Inflammatory macrophage (primary cell): ENCODE data around the gene CCDC175.

Experiments used
- DNase-seq, 2 donors: peaks; one replicate each; pipeline ENCODE4 v3.0.0-alpha.2; 2020 to 2022

The CCDC175 gene

GRCh38 chr14:59481871-59482540 is 94.6 kb downstream of the CCDC175 start:
- peak; percentile 30 to 40 for DNase-seq

DNA sequence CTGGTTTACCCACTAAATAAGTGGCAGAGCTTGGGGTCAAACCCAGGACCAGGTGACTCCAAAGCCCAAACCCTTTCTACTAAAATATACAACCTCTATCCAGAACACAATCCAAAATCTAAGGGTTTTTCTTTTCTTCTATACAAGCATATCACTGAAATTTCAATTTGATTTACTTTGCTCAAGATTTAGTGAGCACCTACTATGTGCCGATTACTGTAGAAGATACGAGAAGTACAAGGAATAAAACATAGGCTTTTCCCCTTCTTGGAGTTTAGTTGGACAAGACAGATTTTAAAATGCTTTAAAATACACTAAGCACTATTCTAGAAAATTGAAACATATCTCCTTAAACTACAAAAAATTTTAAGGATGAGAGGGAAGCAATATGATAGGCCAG is 95.2 kb downstream of the CCDC175 start:
- DNase-seq = no peak

DNA sequence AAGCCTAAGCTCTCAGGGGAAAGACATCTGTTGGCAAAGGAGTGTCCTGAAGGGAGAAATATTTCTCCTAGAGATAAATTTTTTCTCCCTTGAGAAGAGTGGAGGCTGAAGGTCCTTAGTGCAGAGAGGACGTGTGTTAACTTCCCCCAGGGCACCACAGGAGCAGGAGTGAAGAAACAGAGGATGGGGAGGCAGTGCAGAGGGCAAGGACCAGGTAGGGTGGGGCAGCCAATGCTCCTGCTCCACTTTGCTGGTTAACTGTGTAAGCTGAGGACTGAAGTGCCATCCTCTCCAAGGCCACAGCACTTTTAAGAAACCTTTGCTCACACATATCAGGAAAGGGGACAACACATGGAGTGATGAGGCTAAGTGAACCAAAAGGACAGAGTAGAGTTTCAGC is 96.4 kb downstream of the CCDC175 start:
- no peak for DNase-seq

DNA sequence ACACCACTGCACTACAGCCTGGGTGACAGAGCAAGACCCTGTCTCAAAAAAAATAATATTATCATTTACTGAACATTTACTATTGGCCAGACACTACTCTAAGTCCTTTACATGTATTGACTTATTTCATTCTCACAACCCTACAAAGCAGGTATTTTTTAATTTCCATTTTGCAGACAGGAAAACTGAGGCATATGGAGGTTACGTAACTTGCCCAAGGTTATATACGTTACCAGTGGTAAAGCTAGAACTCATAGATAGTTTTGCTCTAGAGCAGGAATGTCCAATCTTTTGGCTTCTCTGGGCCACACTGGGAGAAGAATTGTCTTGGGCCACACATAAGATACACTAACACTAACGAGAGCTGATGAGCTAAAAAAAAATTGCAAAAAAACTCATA is 98.1 kb downstream of the CCDC175 start:
- no peak for DNase-seq

DNA sequence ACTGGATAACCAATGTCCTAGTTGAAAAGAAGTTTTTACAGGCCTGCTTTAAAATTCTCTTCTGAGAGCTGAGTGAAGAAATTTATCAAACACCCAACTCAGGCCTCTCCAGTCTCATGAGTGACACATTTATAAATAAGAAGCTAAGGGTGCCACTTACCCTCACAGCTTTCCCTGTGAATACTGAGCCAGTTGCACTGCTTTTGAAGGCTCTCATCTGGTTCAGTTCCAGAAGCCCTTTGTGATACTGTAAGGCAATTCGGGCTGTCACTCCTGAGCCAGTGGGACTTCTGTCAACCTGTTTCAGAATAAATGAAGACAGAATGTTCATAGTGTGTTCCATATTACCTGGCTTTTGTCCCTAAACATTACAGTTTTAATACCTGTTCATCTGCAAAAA is 100.9 kb downstream of the CCDC175 start:
- DNase-seq = no peak

GRCh38 chr14:59474172-59474571 is 102.4 kb downstream of the CCDC175 start:
- no peak for DNase-seq

DNA sequence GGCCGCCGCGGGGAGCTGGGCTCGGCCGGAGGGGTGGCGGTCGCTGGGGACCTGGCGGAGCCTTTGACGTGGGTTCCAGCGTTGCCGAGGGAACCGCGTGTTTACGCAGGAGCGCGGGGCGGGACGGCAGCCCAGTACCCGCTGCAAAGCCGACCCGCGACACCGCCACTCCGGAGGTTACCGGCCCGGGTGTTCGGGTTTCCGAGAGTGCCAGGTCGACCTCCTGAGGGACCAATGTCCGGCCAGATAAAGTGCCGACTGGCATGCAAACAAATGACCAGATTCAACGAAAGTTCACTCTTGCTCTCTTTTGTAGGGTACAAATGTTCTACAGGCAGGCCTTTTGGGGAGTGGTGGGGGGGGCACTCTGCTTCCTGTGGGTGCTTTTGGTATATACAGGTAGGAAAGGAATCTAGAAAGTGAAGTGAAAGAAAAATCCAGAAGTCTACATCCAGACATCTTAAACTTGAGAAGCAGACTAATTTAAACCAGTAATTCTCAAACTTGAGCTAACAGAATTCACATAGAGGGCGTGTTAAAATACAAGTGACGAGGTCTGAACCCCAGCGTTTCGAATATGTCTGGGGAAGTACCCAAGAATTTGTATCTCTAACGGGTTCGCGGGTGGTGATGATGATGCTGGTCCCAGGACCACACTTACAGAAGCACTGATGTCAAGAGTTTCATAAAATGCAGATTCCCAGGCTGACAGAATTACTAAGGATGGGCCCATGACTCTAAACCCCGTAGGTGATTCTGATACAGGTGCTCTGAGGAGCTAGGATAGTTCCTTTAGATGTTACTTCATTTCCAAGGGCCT is 111.1 kb downstream of the CCDC175 start, which contains the start of gene GPR135:
TSS of gene GPR135 (minus strand) at position 65 of the 820 bp plus-strand sequence. CDS start 154 bp downstream, outside the sequence.
- no peak for DNase-seq

DNA sequence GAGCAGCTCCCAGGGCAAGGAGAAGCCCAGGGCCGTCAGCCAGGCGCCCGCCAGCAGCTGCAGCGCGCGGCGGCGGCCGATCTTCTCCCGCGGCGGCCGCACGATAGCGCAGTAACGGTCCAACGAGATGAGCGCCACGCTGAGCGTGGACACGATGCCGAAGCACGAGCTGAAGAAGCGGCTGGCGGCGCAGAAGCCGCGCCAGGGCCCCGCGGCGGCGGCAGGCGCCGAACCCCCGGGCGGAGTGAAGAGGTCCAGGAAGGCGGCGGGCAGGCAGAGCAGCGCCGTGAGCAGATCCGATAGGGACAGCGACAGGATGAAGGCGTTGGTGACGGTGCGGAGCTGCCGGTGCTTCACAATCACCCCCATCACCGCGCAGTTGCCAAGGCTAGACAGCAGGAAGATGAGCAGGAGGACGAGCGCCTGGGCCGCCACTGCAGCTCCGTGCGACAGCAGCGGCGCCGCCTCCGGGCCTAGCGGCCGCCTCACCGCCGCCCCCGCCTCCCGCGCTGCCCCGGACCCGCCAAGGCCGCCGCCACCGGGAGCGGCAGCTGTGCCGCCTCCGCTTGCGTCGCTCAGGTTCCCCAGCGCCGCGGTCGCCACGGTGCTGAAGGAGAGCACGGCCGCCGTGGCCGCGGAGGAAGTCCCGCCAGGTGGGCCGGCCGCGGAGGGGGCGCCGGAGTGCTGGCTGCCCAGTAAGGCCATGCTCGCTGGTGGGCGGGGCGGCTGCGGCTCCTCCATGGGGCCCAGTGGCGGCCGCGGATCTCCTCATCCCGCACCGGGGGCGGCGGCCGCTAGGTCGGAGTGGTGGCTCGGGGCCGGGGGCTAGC is 111.9 kb downstream of the CCDC175 start:
- peak in 1 of 2 donors; percentile 29 for DNase-seq

GRCh38 chr14:59463787-59464485 is 112.7 kb downstream of the CCDC175 start:
- DNase-seq = no peak

- DNase-seq = no peak
These were observed 114.7 kb downstream of the CCDC175 start for GRCh38 chr14:59461891-59462290.

GRCh38 chr14:59460378-59460777 is 116.2 kb downstream of the CCDC175 start:
- no peak for DNase-seq

DNA sequence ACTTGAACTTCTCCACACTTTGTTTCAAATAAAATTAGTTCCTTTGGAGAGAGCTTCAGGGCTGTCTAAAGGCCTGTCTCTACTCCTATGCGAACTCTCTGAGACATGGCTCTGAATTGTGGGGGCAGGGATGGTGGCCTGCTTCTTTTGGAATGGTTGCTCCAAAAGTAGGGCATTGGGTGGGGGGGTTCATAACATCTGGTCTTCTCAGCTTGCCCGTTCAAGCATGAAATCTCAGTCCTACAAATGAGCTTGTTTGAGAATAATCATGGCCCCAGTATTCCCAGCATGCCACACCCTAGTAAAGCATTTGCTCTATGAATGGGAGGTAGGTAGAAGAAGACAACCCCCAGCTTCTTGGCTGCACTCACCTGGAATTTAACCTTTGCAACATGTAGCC is 118.1 kb downstream of the CCDC175 start:
- DNase-seq = no peak

GRCh38 chr14:59455411-59455810 is 121.2 kb downstream of the CCDC175 start:
- no peak for DNase-seq
